Caco-2 (cell line): ENCODE results near the gene ANKRD44. TPM values are rescaled to one million over a fixed set of nuclear protein-coding genes. Genes with fewer than 3 reads are reported as not detected.

Experiments used
- BruUV-seq: library from RNA; stranded (reverse); fragments of 400-500 nt; replicated peaks from 2 replicates; lab custom pipeline; 2021; lab: Mats Ljungman, UMichigan
- CTCF ChIA-PET: fragments of 300-600 bp; sonication (Branson Sonifier 250); formaldehyde crosslinking; loops from one replicate; lab custom pipeline; 2022; ENCODE audit warnings: antibody characterized with exemption; lab: Charles Lee
- POLR2A ChIA-PET: fragments of 300-600 bp; sonication (Branson Sonifier 250); formaldehyde crosslinking; loops from one replicate; lab custom pipeline; 2022; ENCODE audit warnings: antibody characterized with exemption; lab: Charles Lee
- DNase-seq, 2 experiments: peaks; one replicate each; pipeline versions ENCODE4 v3.0.0 to v3.0.0-alpha.2; 2020 to 2022
- H3K27me3 ChIP-seq: replicated peaks from 2 replicates; pipeline ENCODE4 v1.6.0; 2011; ENCODE audit warnings: low read length; ENCODE audit not compliant: control insufficient read depth, insufficient read depth
- H3K36me3 ChIP-seq: 2 replicates; pipeline ENCODE4 v1.5.1; 2011; ENCODE audit warnings: low read length; ENCODE audit not compliant: control insufficient read depth, insufficient read depth
- H3K4me1 ChIP-seq: fragments of 250-450 bp; sonication (Bioruptor Pico); 2 replicates; pipeline ENCODE4 v1.5.1; 2020; ENCODE audit warnings: mild to moderate bottlenecking
- H3K4me3 ChIP-seq: 2 replicates; pipeline ENCODE4 v1.5.1; 2011; ENCODE audit warnings: low read depth, mild to moderate bottlenecking, control low read depth, low read length
- H3K9me3 ChIP-seq: fragments of 250-450 bp; sonication (Bioruptor Pico); 2 replicates; pipeline ENCODE4 v1.5.1; 2020; ENCODE audit warnings: mild to moderate bottlenecking, moderate library complexity
- H3K27ac Mint-ChIP-seq: one replicate; pipeline ENCODE4 v1.8.0; 2022; ENCODE audit warnings: mixed read lengths; ENCODE audit not compliant: unreplicated experiment
- H3K27me3 Mint-ChIP-seq: one replicate; pipeline ENCODE4 v1.8.0; 2022; ENCODE audit warnings: mixed read lengths; ENCODE audit not compliant: insufficient read depth, unreplicated experiment
- H3K36me3 Mint-ChIP-seq: one replicate; pipeline ENCODE4 v1.8.0; 2022; ENCODE audit warnings: mild to moderate bottlenecking, mixed read lengths; ENCODE audit not compliant: insufficient read depth, unreplicated experiment
- H3K4me1 Mint-ChIP-seq: one replicate; pipeline ENCODE4 v1.8.0; 2022; ENCODE audit warnings: low read depth, mixed read lengths; ENCODE audit not compliant: unreplicated experiment
- H3K4me3 Mint-ChIP-seq: one replicate; pipeline ENCODE4 v1.8.0; 2022; ENCODE audit warnings: mild to moderate bottlenecking, moderate library complexity, mixed read lengths; ENCODE audit not compliant: unreplicated experiment
- H3K9me3 Mint-ChIP-seq: one replicate; pipeline ENCODE4 v1.8.0; 2022; ENCODE audit warnings: mixed read lengths; ENCODE audit not compliant: unreplicated experiment
- intact Hi-C: fragments of 100-400 bp; cut with micrococcal nuclease; formaldehyde crosslinking; loops from one replicate; pipeline ENCODE4 v1.10.0; 2022; ENCODE audit not compliant: unreplicated experiment
- total RNA-seq: library from RNA; stranded (reverse); gene quantifications from 2 replicates; pipeline ENCODE4 v1.2.3, GENCODE V29; 2022
- TF ChIP-seq, protein P1 (sequence below), 2 experiments: fragments of 200-600 bp in 1 of 2; IDR thresholded peaks; 1 replicate in 1 of 2; 2 replicates in 1 of 2; pipeline versions ENCODE4 v1.5.1 to v1.8.0; 2011 to 2022; ENCODE audit warnings: antibody characterized with exemption in 1 of 2, control low read depth in 1 of 2, inconsistent platforms in 1 of 2, low read depth in 1 of 2, low read length in 1 of 2, mild to moderate bottlenecking in 1 of 2, moderate library complexity in 1 of 2; ENCODE audit not compliant: insufficient read depth in 1 of 2, severe bottlenecking in 1 of 2, unreplicated experiment in 1 of 2

The ANKRD44 gene
- total RNA-seq, 1 experiment from 2014 or later = 1.0 TPM

DNA sequence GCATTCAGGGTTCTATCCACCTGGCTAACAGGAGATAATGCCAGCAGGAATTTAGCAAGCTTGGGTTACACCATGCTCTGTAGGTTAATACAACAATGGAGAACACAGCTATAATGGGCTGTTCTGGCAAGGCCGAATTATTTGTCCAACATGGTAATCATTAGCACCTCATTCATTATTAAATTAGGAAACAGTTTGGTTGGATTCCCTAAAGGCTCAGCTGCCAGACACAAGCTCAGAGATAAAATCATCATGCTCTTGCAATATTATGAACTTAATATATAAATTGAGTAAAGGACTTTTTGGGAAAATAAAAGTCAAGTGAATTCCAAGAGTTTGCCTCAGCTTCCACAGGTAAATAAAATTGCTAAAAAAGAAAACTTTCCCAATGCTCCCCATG, 166.4 kb downstream of the ANKRD44 start:
- H3K36me3 ChIP-seq = no peaks in the 10 kb centered on the region
- intact Hi-C loops = no loop called here
- no peak overlapping the region for H3K4me3 Mint-ChIP-seq
- no peaks in the 10 kb centered on the region for H3K27me3 ChIP-seq
- peaks cover 10% of the 10 kb centered on the region for H3K4me1 ChIP-seq
- ChIA-PET CTCF (no interaction called here), POLR2A (no interaction called here)
- peaks cover 9% of the 10 kb centered on the region for H3K4me1 Mint-ChIP-seq
- no peaks in the 10 kb centered on the region for H3K9me3 Mint-ChIP-seq
- DNase-seq = no peak
- H3K27me3 Mint-ChIP-seq = no peaks in the 10 kb centered on the region
- no peaks in the 10 kb centered on the region for H3K36me3 Mint-ChIP-seq
- H3K9me3 ChIP-seq = no peaks in the 10 kb centered on the region
- TF ChIP-seq, protein P1, sequence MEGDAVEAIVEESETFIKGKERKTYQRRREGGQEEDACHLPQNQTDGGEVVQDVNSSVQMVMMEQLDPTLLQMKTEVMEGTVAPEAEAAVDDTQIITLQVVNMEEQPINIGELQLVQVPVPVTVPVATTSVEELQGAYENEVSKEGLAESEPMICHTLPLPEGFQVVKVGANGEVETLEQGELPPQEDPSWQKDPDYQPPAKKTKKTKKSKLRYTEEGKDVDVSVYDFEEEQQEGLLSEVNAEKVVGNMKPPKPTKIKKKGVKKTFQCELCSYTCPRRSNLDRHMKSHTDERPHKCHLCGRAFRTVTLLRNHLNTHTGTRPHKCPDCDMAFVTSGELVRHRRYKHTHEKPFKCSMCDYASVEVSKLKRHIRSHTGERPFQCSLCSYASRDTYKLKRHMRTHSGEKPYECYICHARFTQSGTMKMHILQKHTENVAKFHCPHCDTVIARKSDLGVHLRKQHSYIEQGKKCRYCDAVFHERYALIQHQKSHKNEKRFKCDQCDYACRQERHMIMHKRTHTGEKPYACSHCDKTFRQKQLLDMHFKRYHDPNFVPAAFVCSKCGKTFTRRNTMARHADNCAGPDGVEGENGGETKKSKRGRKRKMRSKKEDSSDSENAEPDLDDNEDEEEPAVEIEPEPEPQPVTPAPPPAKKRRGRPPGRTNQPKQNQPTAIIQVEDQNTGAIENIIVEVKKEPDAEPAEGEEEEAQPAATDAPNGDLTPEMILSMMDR (IDR thresholded peaks at IDR 0.05; ENCODE audit: insufficient read depth in 1 of 2, low read depth in 1 of 2, low read length in 1 of 2, severe bottlenecking in 1 of 2, unreplicated experiment in 1 of 2) = no peak
- no peak overlapping the region for H3K27ac Mint-ChIP-seq
- BruUV-seq = no TSS peak
- no peak overlapping the region for H3K4me3 ChIP-seq

- no TSS peak for BruUV-seq
- no peak for DNase-seq
- H3K4me1 Mint-ChIP-seq = peaks cover 11% of the 10 kb centered on the region
- intact Hi-C loops = no loop called here
- H3K27me3 Mint-ChIP-seq = no peaks in the 10 kb centered on the region
- TF ChIP-seq, protein P1 (IDR thresholded peaks at IDR 0.05; ENCODE audit: insufficient read depth in 1 of 2, low read depth in 1 of 2, low read length in 1 of 2, severe bottlenecking in 1 of 2, unreplicated experiment in 1 of 2) = no peak
- H3K4me1 ChIP-seq = no peaks in the 10 kb centered on the region
- no peak overlapping the region for H3K4me3 ChIP-seq
- no peaks in the 10 kb centered on the region for H3K9me3 Mint-ChIP-seq
- H3K36me3 ChIP-seq = no peaks in the 10 kb centered on the region
- H3K36me3 Mint-ChIP-seq = no peaks in the 10 kb centered on the region
- POLR2A ChIA-PET = no interaction called here
- no peak overlapping the region for H3K4me3 Mint-ChIP-seq
- H3K27me3 ChIP-seq = no peaks in the 10 kb centered on the region
- CTCF ChIA-PET = no interaction called here
- H3K9me3 ChIP-seq = no peaks in the 10 kb centered on the region
- H3K27ac Mint-ChIP-seq = no peak overlapping the region
Observed at GRCh38 chr2:197141702-197142473, 168.7 kb downstream of the ANKRD44 start.

DNA sequence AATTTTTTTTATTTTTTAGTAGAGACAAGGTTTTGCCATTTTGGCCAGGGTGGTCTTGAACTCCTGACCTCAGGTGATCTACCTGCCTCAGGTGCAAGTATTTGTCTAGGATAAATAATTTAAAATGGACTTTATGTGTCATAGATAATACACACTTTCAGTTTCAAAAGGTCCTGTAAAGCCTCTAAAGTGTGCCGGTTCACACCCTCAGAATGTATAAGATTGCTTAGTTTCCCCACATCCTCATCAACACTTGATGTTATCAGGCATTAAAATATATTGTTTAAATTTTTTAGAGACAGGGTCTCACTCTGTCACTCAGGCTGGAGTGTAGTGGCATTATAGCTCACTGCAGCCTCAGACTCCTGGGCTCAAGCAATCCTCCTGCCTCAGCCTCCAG, 170.5 kb downstream of the ANKRD44 start:
- intact Hi-C loops = no loop called here
- Histone ChIP-seq H3K4me3 (no peak overlapping the region), H3K9me3 (no peaks in the 10 kb centered on the region), H3K4me1 (no peaks in the 10 kb centered on the region), H3K36me3 (no peaks in the 10 kb centered on the region), H3K27me3 (no peaks in the 10 kb centered on the region)
- BruUV-seq = no TSS peak
- CTCF ChIA-PET = no interaction called here
- DNase-seq = no peak
- Mint-ChIP-seq H3K36me3 (no peaks in the 10 kb centered on the region), H3K9me3 (no peaks in the 10 kb centered on the region), H3K27ac (no peak overlapping the region), H3K4me1 (peaks cover 12% of the 10 kb centered on the region), H3K27me3 (peaks cover 6% of the 10 kb centered on the region), H3K4me3 (no peak overlapping the region)
- POLR2A ChIA-PET = no interaction called here
- TF ChIP-seq, protein P1 (IDR thresholded peaks at IDR 0.05; ENCODE audit: insufficient read depth in 1 of 2, low read depth in 1 of 2, low read length in 1 of 2, severe bottlenecking in 1 of 2, unreplicated experiment in 1 of 2) = no peak
